Measurements from ENCODE around the gene PSMD6.

The PSMD6 gene

GRCh38 chr3:63990204-63990603 is 33.1 kb downstream of the PSMD6 start:
- CTCF ChIA-PET, result interaction anchor here (1.0 to 4.2 kb wide), 3 partner anchors 15 to 22 kb away, joined by 3 to 29 read pairs (median 4); no protein-coding TSS in a partner anchor
- no peak for DNase-seq (ENCODE audit: extremely low spot score)
- POLR2A ChIA-PET, result interaction anchor here (0.5 kb wide), 1 partner anchor 1479 kb away, joined by 4 read pairs; no protein-coding TSS in a partner anchor
- TF ChIP-seq CTCF (IDR thresholded peaks at IDR 0.05; ENCODE audit: control extremely low read depth, extremely low read depth, low read depth, missing control alignments), result no peak

GRCh38 chr3:63988943-63989342 is 34.4 kb downstream of the PSMD6 start:
- no peak for TF ChIP-seq CTCF (IDR thresholded peaks at IDR 0.05; ENCODE audit: control extremely low read depth, extremely low read depth, low read depth, missing control alignments)
- no peak for DNase-seq (ENCODE audit: extremely low spot score)
- CTCF ChIA-PET, result interaction anchor here (1.9 kb wide), 1 partner anchor 11 kb away, joined by 6 read pairs; no protein-coding TSS in a partner anchor
- POLR2A ChIA-PET, result no interaction called here

- POLR2A ChIA-PET, result no interaction called here
These were observed 36.5 kb downstream of the PSMD6 start for GRCh38 chr3:63986831-63987230.

GRCh38 chr3:63986146-63986545 is 37.1 kb downstream of the PSMD6 start:
- no peak for TF ChIP-seq CTCF (IDR thresholded peaks at IDR 0.05; ENCODE audit: control extremely low read depth, extremely low read depth, low read depth, missing control alignments)
- CTCF ChIA-PET, result interaction anchor here (0.7 to 1.3 kb wide), 3 partner anchors 9 to 144 kb away, joined by 3 to 4 read pairs (median 3); no protein-coding TSS in a partner anchor
- POLR2A ChIA-PET, result no interaction called here
- DNase-seq (ENCODE audit: extremely low spot score), result no peak

More at GRCh38 chr3:63986831-63987230, 36.5 kb downstream of the PSMD6 start:
- CTCF ChIA-PET, result interaction anchor here (0.7 to 1.3 kb wide), 3 partner anchors 10 to 145 kb away, joined by 3 to 4 read pairs (median 3); no protein-coding TSS in a partner anchor
- no peak for DNase-seq (ENCODE audit: extremely low spot score)
- no peak for TF ChIP-seq CTCF (IDR thresholded peaks at IDR 0.05; ENCODE audit: control extremely low read depth, extremely low read depth, low read depth, missing control alignments)

GRCh38 chr3:63984391-63984790 is 38.9 kb downstream of the PSMD6 start:
- ChIA-PET POLR2A (no interaction called here), CTCF (interaction anchor here (0.8 to 12.5 kb wide), 5 partner anchors 9 to 24 kb away, joined by 3 to 82 read pairs (median 3); no protein-coding TSS in a partner anchor)
- TF ChIP-seq CTCF (IDR thresholded peaks at IDR 0.05; ENCODE audit: control extremely low read depth, extremely low read depth, low read depth, missing control alignments), result no peak
- no peak for DNase-seq (ENCODE audit: extremely low spot score)

GRCh38 chr3:63981980-63982379 is 41.3 kb downstream of the PSMD6 start:
- no peak for TF ChIP-seq CTCF (IDR thresholded peaks at IDR 0.05; ENCODE audit: control extremely low read depth, extremely low read depth, low read depth, missing control alignments)
- no peak for DNase-seq (ENCODE audit: extremely low spot score)
- ChIA-PET POLR2A (no interaction called here), CTCF (interaction anchor here (2.0 to 12.5 kb wide), 3 partner anchors 9 to 18 kb away, joined by 7 to 106 read pairs (median 82); no protein-coding TSS in a partner anchor)
